HL-60 (cell line): Measurements from ENCODE around the gene ACSF3.

ENCODE experiments used
- DNase-seq, 2 experiments: peaks; one replicate each; pipeline ENCODE4 v3.0.0-alpha.2; 2010 to 2020; ENCODE audit warnings: low read depth in 1 of 2, low spot score in 1 of 2
- H3K27ac ChIP-seq: fragments of 250-450 bp; sonication (Bioruptor Pico); replicated peaks from 2 replicates; pipeline ENCODE4 v1.5.1; 2020; ENCODE audit warnings: mild to moderate bottlenecking, moderate library complexity
- H3K27me3 ChIP-seq: fragments of 250-450 bp; sonication (Bioruptor Pico); 2 replicates; pipeline ENCODE4 v1.5.1; 2021; ENCODE audit warnings: mild to moderate bottlenecking, moderate library complexity; ENCODE audit not compliant: insufficient read depth, poor library complexity, severe bottlenecking
- H3K4me3 ChIP-seq: replicated peaks from 2 replicates; pipeline ENCODE4 v1.5.1; 2011; ENCODE audit warnings: mild to moderate bottlenecking, control low read depth, low read length; ENCODE audit not compliant: insufficient read depth
- GABPA ChIP-seq: IDR thresholded peaks from 2 replicates; pipeline ENCODE4 v1.6.1; 2012; ENCODE audit warnings: low read depth
- POLR2AphosphoS5 ChIP-seq: IDR thresholded peaks from 2 replicates; pipeline ENCODE4 v1.6.1; 2012; ENCODE audit warnings: low read depth
- REST ChIP-seq: IDR thresholded peaks from 2 replicates; pipeline ENCODE4 v1.6.1; 2012; ENCODE audit warnings: low read depth; ENCODE audit not compliant: insufficient replicate concordance
- SPI1 ChIP-seq: IDR thresholded peaks from 2 replicates; pipeline ENCODE4 v1.6.1; 2012; ENCODE audit warnings: low read depth, mild to moderate bottlenecking, borderline replicate concordance
- TF ChIP-seq, protein P1 (sequence below): IDR thresholded peaks from one replicate; pipeline ENCODE4 v1.5.1; 2011; ENCODE audit warnings: low read length, control low read depth, inconsistent platforms; ENCODE audit not compliant: insufficient read depth

Gene ACSF3

DNA sequence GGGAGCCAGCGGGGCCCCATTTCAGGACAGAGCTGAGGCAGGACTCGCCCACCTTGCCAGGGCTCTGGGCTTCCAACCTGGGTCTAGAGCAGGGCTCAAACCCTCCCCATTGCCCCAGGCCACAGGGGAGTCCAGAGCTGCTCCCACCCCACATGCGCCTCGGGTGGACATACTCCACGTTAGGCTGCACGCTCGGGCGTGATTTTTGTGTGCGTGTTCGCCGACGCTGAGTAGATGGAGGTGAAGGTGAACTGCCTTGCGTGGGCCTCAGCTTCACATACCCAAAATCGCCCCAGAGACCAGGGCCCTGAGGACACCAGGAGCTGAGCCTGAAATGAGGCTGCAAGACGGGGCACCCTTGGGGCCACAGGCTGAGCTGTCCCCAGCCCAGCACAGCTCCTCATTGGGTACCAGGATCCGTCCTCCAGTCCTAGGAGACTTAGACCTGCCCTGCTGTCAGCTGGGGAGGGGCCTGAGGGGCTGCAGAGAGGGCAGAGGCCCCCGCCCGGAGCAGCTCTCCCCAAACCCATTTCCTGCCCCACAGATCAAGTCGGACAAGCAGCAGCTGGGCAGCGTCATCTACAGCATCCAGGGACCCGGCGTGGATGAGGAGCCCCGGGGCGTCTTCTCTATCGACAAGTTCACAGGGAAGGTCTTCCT, 86.1 kb downstream of the ACSF3 start:
- TF ChIP-seq REST (no peak), POLR2AphosphoS5 (no peak), SPI1 (no peak)
- TF ChIP-seq, protein P1, sequence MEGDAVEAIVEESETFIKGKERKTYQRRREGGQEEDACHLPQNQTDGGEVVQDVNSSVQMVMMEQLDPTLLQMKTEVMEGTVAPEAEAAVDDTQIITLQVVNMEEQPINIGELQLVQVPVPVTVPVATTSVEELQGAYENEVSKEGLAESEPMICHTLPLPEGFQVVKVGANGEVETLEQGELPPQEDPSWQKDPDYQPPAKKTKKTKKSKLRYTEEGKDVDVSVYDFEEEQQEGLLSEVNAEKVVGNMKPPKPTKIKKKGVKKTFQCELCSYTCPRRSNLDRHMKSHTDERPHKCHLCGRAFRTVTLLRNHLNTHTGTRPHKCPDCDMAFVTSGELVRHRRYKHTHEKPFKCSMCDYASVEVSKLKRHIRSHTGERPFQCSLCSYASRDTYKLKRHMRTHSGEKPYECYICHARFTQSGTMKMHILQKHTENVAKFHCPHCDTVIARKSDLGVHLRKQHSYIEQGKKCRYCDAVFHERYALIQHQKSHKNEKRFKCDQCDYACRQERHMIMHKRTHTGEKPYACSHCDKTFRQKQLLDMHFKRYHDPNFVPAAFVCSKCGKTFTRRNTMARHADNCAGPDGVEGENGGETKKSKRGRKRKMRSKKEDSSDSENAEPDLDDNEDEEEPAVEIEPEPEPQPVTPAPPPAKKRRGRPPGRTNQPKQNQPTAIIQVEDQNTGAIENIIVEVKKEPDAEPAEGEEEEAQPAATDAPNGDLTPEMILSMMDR: no peak
- Histone ChIP-seq H3K27me3 (no peaks in the 10 kb centered on the region), H3K27ac (no peak overlapping the region), H3K4me3 (no peak overlapping the region)
- no peak for DNase-seq

- Histone ChIP-seq H3K27ac (no peak overlapping the region), H3K27me3 (no peaks in the 10 kb centered on the region), H3K4me3 (no peak overlapping the region)
- no peak for TF ChIP-seq POLR2AphosphoS5
- TF ChIP-seq, protein P1: no peak
- no peak for TF ChIP-seq SPI1
- TF ChIP-seq REST: no peak
- no peak for TF ChIP-seq GABPA
- DNase-seq: no peak
Observed at GRCh38 chr16:89183463-89183862, 89.8 kb downstream of the ACSF3 start.

DNA sequence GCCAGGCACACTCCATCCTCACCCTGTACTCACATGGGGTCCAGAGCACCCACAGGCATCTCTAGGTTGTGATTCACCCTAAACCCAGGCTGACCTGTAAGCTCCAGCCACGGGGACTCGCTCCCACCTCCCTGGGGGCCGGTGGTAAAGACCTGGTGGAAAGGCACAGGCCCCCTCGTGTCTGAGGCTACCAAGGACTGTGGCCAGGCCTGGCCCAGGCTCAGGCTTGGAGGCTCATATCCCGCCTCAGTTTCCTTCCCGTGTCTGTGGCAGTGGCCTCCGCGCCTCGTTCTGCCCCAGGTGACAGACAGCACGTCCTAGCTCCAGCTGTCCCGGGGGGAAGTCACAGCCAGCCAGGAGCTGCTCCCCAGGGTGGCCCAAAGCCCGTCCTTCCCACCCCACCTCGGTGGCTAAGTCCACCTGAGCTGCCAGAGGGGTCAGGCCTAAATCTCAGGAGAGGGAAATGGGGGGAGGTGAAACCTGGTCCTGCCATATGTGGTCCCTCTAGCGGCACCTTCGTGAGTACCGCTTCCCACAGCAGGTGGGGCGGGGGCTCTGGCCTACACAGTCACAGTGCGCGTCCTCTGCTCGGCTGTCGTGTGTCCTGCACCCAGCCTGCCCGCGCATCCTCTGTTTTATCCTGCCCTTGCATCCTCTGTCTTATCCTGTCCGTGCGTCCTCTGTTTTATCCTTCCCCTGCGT, 90.5 kb downstream of the ACSF3 start:
- TF ChIP-seq REST (no peak), GABPA (no peak), POLR2AphosphoS5 (no peak), SPI1 (no peak)
- TF ChIP-seq, protein P1: no peak

More for the DNA sequence above, 90.5 kb downstream of the ACSF3 start:
- no peak for DNase-seq
- Histone ChIP-seq H3K27ac (no peak overlapping the region), H3K27me3 (no peaks in the 10 kb centered on the region), H3K4me3 (no peak overlapping the region)
